ENCODE data around the gene MARVELD1.
A peak's percentile ranks its signal among the peaks of the same experiment; 100 is the strongest.
"Not testable (repeated sequence)": the region's sequence is repeated elsewhere in the genome, so short reads cannot be mapped to it uniquely, and the experiment has no call there.

MARVELD1 gene

GRCh38 chr10:97713339-97713825 lies at the start of gene MARVELD1:
TSS of gene MARVELD1 (plus strand) at chr10:97713730. CDS start at chr10:97713877, 147 bp downstream.
- peak; percentile 78 for DNase-seq (ENCODE audit: low spot score)

DNA sequence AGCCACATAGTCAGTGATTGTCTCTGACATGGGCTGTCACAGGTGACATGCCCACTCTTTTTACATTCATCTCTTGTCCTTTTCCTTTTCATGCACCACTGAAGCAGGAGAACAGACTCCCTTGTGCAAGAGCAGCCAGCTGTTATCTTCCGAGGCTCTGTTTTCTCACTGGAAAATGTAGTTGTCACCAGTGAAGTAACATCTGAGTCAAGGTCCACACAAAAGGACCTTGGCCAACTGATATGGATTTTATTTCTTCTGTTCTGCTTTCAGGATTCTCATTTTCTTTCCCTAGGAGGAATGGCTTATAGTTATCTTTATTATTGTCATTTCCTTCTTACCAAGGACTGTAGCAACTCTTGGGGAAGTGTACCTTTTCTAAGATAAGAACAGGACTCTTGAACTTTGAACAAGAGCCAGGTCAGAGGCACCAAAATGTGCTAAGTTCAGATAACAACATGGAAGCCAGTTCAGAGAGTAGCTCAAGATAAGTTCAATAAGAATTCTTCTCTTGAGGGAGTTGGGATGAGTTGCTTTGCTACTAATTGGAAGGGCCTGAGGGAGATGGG lies 49.2 kb upstream of the MARVELD1 start:
- no peak for DNase-seq (ENCODE audit: low spot score)

DNA sequence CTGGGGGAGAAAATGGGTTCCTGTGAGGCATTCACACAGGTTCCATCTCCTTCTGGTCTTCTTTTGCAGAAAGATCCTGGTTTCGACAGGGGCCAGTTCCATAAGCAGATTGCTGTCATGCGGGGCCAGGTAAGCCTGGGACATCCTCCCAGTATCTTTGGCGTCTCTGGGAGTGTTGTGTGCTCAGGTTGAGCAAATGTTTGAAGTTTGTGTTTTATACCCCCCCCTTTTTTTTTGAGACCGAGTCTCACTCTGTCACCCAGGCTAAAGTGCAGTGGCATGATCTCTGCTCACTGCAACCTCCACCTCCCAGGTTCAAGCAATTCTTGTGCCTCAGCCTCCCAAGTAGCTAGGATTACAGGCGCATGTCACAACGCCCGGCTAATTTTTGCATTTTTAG lies 46.5 kb upstream of the MARVELD1 start:
- DNase-seq (ENCODE audit: low spot score) = no peak

DNA sequence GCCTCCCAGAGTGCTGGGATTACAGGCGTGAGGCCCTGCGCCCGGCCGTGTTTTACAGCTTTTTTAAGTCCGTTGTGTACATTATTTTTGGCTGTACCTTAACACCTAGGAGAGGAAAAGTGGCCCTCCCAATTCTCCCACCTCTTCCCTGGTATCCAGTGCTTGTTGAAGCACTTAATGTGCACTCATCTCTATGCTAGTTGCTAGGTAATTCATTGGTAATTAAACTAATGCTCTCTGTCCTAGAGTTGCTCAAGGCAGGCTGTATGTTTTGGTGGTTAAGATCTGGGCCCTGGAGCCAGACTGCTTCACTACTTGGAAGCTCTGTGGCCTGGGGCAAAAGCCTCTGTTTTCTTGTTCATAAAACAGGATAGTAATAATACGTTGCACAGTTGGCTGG lies 46.1 kb upstream of the MARVELD1 start:
- DNase-seq (ENCODE audit: low spot score) = no peak

DNA sequence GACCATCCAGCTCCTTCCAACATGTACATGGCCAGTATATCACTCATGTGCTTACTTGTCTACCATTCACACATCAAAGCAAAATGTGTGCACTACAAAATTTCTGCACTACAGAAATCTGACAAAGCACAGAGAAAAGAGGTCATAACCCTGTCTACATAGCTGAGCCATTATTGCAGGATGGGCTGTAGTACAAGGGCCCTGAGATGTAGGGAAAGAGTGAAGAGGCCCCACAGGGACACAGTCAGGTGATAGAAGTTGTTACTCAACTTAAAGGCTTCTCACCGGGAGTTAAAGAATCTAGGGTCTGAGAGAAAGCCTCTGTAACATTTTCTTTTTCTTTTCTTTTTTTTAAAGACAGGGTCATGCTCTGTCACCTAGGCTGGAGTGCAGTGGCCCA lies 44.0 kb upstream of the MARVELD1 start:
- DNase-seq (ENCODE audit: low spot score) = no peak

- no peak for DNase-seq (ENCODE audit: low spot score)
Measured at GRCh38 chr10:97673736-97674525, 39.6 kb upstream of the MARVELD1 start.

DNA sequence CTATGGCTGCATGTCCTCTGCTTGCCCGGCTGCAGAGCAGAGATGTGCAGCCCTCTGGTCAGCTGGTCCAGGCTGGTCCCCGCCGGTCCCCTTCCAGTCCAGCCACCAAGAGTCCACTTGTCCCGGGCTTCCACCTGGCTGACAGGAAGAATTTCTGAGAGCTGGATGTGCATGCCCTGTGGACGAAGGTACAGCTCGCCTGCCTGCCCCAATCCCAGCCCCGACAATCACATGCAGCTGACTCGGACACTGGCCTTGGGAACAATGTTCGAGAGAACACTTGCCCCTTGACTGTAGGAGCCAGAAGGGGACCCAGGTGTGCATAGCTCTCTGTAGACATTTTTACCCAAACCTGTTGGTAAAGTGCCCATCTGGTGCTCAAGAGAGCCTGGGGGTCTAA lies 38.3 kb upstream of the MARVELD1 start:
- no peak for DNase-seq (ENCODE audit: low spot score)

- DNase-seq (ENCODE audit: low spot score) = no peak
Measured at GRCh38 chr10:97676770-97677581, 36.6 kb upstream of the MARVELD1 start.

GRCh38 chr10:97679594-97679993 lies 33.9 kb upstream of the MARVELD1 start:
- no peak for DNase-seq (ENCODE audit: low spot score)

DNA sequence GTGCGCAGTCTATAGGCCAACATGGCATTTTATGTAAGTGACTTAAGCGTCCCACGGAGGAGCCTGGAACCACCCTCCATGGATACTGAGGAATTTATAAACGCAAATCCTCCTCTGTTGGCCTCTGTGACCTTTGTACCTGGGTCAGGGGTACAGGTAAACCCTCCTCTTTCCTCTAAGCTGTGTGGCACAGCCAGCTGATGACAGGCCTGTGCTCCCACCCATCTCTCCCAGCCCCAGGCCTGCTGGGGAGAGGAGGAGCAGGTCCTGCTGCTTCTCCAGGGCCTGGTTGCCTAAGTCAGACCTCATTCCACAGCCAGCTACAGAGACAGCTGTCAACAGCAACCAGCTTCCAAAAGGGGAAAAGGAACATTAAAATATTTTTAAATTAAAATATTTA lies 31.5 kb upstream of the MARVELD1 start:
- DNase-seq (ENCODE audit: low spot score) = no peak

DNA sequence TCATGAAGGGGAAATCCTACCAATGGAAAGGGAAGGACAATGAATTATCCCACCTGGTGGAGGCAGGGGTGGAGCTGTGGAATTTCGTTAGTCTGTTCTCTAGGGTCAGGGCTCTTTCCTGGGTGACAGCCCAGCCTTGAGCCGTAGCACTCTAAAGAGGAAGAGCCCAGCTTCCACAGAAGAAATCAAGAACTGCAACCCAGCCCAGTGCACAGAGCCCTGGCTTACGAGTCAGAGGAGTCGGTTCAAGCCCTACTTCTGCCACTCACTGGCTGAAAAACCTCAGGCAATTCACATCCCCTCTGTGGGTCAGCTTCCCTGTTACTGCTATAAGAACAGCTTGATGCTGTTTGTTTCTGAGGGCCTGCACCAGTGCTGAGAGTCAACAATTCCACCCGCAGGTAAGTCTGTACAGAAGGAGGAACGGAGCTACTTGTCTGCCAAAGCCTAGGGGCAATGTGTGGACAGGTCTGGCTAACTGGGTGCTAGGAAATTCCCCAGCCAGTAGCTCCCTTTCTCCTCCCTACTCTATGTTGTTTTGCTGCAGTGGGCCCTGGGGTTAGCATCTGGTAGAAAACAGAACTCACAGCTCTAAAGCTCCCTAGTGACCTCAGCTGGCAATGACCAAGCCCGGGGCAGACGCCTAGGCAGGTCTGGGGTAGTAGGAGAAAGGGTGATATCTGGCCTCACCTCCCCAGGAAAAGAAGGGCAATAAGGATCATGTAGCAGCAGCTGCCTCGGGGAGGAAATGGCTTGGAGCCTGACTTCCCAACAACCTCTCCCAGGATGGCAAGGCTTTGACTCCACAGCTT lies 29.8 kb upstream of the MARVELD1 start:
- no peak for DNase-seq (ENCODE audit: low spot score)

DNA sequence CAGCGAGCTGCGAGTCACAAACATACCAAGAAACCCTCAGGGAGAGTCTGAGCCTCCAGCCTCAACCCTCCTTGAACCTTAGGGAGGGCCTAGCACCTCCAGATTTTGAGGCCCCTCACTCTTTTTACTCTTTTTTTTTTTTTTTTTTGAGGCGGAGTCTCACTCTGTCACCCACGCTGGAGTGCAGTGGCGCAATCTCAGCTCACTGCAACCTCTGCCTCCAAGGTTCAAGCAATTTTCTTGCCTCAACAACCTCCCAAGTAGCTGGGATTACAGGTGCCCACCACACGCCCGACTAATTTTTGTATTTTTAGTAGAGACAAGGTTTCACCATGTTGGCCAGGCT lies 29.2 kb upstream of the MARVELD1 start:
- DNase-seq (ENCODE audit: low spot score) = not testable (repeated sequence)

GRCh38 chr10:97684866-97685394 lies 28.6 kb upstream of the MARVELD1 start:
- no peak for DNase-seq (ENCODE audit: low spot score)

GRCh38 chr10:97685395-97685958 lies 28.1 kb upstream of the MARVELD1 start:
- peak; percentile 69 for DNase-seq (ENCODE audit: low spot score)

DNA sequence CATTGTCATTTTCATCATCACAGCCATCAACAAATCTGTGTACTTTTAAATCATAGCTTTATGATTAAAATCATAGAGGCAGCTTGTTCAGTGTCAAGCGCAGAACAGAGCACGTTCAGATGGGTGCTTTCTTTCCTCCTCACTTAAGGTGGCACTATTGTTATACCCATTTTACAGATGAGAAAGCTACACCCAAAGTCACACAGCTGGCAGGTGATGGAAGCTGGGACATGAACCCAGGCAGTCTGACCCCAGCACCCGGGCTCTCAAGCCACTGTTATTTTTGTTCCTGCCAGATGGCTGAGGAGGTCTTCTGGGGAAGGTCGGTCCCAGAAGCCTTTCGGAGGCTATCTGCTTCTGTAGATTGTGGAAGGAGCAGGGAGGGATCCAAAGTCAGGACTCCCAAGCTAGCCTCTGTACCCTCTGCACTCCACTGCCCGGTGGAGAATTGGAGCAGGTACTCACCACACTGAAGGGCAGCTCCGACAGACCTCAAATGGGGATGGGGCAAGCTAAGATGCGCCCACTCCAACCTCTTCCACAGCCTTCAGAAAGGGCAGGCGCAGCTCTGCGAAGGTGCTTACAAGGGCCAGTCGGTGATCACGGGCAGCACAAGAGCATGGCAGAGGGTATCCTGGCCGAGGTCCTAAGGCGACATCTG lies 27.1 kb upstream of the MARVELD1 start:
- DNase-seq (ENCODE audit: low spot score) = no peak

GRCh38 chr10:97686962-97687784 lies 26.4 kb upstream of the MARVELD1 start, which contains the start of gene AVPI1:
TSS of gene AVPI1 (minus strand) at chr10:97687241. CDS start at chr10:97679905, 7,336 bp downstream.
- peak; percentile 99 for DNase-seq (ENCODE audit: low spot score)

GRCh38 chr10:97687785-97688781 lies 25.4 kb upstream of the MARVELD1 start:
- no peak for DNase-seq (ENCODE audit: low spot score)

DNA sequence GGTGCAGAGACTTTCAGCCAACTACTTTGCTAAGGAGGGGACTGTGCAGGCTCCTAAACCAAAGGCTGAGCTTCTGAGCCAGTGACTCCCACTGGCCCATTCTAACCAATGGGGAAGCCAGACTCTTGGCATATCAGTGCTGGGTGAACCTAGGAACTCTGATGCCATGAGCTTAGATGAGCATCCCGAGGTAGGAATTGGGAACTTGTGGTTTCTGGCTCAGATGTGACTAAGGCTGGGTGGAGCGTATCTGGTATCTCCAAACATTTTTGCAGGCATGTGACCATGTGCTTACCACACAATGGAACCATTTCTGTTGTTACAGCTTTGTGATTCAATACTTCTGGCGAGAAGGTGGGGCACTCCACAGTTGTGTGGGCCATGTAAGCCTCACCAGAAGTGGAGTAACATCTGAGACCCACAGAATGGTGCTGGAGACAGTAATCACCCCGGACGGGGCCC lies 23.9 kb upstream of the MARVELD1 start:
- DNase-seq (ENCODE audit: low spot score) = no peak
